H1 (cell line): ENCODE measurements around the gene ZBTB16. TPM values are rescaled to one million over a fixed set of nuclear protein-coding genes. Genes with fewer than 3 reads are reported as not detected.

ENCODE experiments used
- CTCF ChIA-PET: fragments of 300-600 bp; sonication (Branson Sonifier 250); formaldehyde crosslinking; loops from one replicate; lab custom pipeline; 2021; ENCODE audit not compliant: partially characterized antibody; lab: Charles Lee
- POLR2A ChIA-PET: fragments of 300-600 bp; sonication (Branson Sonifier 250); formaldehyde crosslinking; loops from one replicate; lab custom pipeline; 2021; ENCODE audit warnings: inconsistent platforms; ENCODE audit not compliant: partially characterized antibody; lab: Charles Lee
- DNase-seq, 2 experiments: peaks; one replicate each; pipeline versions ENCODE4 v3.0.0 to v3.0.0-alpha.2; 2010 to 2022; ENCODE audit warnings: low spot score in 2 of 2, low read depth in 1 of 2, mixed read lengths in 1 of 2
- FAIRE-seq: peaks from 2 replicates; lab custom pipeline; 2011; peaks lifted over from hg19 to GRCh38; lab: Jason Lieb, UNC
- H2AFZ ChIP-seq: 2 replicates; pipeline ENCODE4 v1.8.1; 2012; ENCODE audit warnings: low read length, inconsistent platforms
- H2AK5ac ChIP-seq: 2 replicates; pipeline ENCODE4 v1.6.1; 2013; ENCODE audit warnings: low read depth, low read length
- H2BK120ac ChIP-seq: replicated peaks from 2 replicates; pipeline ENCODE3; 2013; ENCODE audit warnings: low read depth, low read length, inconsistent platforms
- H2BK12ac ChIP-seq: 2 replicates; pipeline ENCODE4 v1.6.1; 2013; ENCODE audit warnings: low read depth, low read length
- H2BK15ac ChIP-seq: 2 replicates; pipeline ENCODE4 v1.6.1; 2013; ENCODE audit warnings: low read length
- H2BK20ac ChIP-seq: 2 replicates; pipeline ENCODE4 v1.6.1; 2013; ENCODE audit warnings: low read length
- H2BK5ac ChIP-seq: 2 replicates; pipeline ENCODE4 v1.6.1; 2013; ENCODE audit warnings: low read depth, low read length
- H3K14ac ChIP-seq: 2 replicates; pipeline ENCODE4 v1.6.1; 2013; ENCODE audit warnings: inconsistent platforms; ENCODE audit not compliant: insufficient read length
- H3K18ac ChIP-seq: 2 replicates; pipeline ENCODE4 v1.6.1; 2013; ENCODE audit warnings: low read length; ENCODE audit errors: extremely low read depth
- H3K23ac ChIP-seq: 2 replicates; pipeline ENCODE4 v1.6.1; 2013; ENCODE audit warnings: inconsistent platforms; ENCODE audit not compliant: insufficient read length
- H3K23me2 ChIP-seq: 2 replicates; pipeline ENCODE4 v1.6.1; 2013; ENCODE audit warnings: low read depth, low read length
- H3K27ac ChIP-seq: 2 replicates; pipeline ENCODE4 v1.6.1; 2011; ENCODE audit warnings: low read depth, low read length, inconsistent platforms
- H3K27me3 ChIP-seq, 4 experiments: replicated peaks in 1 of 4; 1 replicate in 1 of 4; 2 replicates in 3 of 4; pipeline versions ENCODE4 v1.6.1 to v1.8.1; 2011 to 2013; ENCODE audit warnings: low read length in 3 of 4, mild to moderate bottlenecking in 3 of 4, inconsistent platforms in 2 of 4, mixed read lengths in 2 of 4, moderate library complexity in 1 of 4; ENCODE audit not compliant: control insufficient read depth in 3 of 4, insufficient read depth in 3 of 4; ENCODE audit errors: extremely low read depth in 1 of 4
- H3K36me3 ChIP-seq, 4 experiments: 2 replicates each; pipeline versions ENCODE4 v1.6.1 to v1.8.1; 2011 to 2013; ENCODE audit warnings: mild to moderate bottlenecking in 4 of 4, low read length in 3 of 4, moderate library complexity in 2 of 4, control low read depth in 1 of 4, inconsistent platforms in 1 of 4; ENCODE audit not compliant: insufficient read depth in 4 of 4, control insufficient read depth in 2 of 4
- H3K4ac ChIP-seq: replicated peaks from 2 replicates; pipeline ENCODE3; 2013; ENCODE audit warnings: low read length, low read depth, mixed read lengths, inconsistent platforms; ENCODE audit not compliant: insufficient read length
- H3K4me1 ChIP-seq, 4 experiments: replicated peaks in 1 of 4; 1 replicate in 1 of 4; 2 replicates in 3 of 4; pipeline versions ENCODE4 v1.6.1 to v1.8.1; 2011 to 2013; ENCODE audit warnings: low read length in 3 of 4, inconsistent platforms in 2 of 4, mixed read lengths in 1 of 4; ENCODE audit not compliant: insufficient read depth in 4 of 4, control insufficient read depth in 3 of 4
- H3K4me2 ChIP-seq, 2 experiments: 2 replicates each; pipeline versions ENCODE4 v1.6.1 to v1.8.1; 2011 to 2013; ENCODE audit warnings: low read depth in 2 of 2, low read length in 2 of 2, control low read depth in 1 of 2, inconsistent platforms in 1 of 2, mild to moderate bottlenecking in 1 of 2; ENCODE audit not compliant: insufficient read depth in 1 of 2
- H3K4me3 ChIP-seq, 4 experiments: fragments of 200-600, 300-600 bp in 1 of 4; sonication (generic), shearing (Covaris generic), sonication (Bioruptor Twin) in 1 of 4; 2 replicates each; pipeline versions ENCODE4 v1.5.1 to v1.8.1; 2011 to 2016; ENCODE audit warnings: low read length in 4 of 4, low read depth in 3 of 4, control low read depth in 2 of 4, inconsistent platforms in 2 of 4, mild to moderate bottlenecking in 2 of 4, mixed read lengths in 1 of 4, moderate library complexity in 1 of 4; ENCODE audit not compliant: insufficient read depth in 2 of 4; ENCODE audit errors: extremely low read depth in 1 of 4
- H3K56ac ChIP-seq: replicated peaks from 2 replicates; pipeline ENCODE3; 2013; ENCODE audit warnings: low read depth, mild to moderate bottlenecking, mixed read lengths, low read length, inconsistent platforms; ENCODE audit not compliant: insufficient read length
- H3K79me1 ChIP-seq: 2 replicates; pipeline ENCODE4 v1.6.1; 2013; ENCODE audit warnings: low read depth, low read length, control low read depth
- H3K79me2 ChIP-seq, 2 experiments: 2 replicates each; pipeline versions ENCODE4 v1.6.1 to v1.8.1; 2012 to 2013; ENCODE audit warnings: low read length in 2 of 2, mild to moderate bottlenecking in 2 of 2, inconsistent platforms in 1 of 2; ENCODE audit not compliant: insufficient read depth in 2 of 2, control insufficient read depth in 1 of 2
- H3K9ac ChIP-seq, 4 experiments: replicated peaks in 1 of 4; 1 replicate in 1 of 4; 2 replicates in 3 of 4; pipeline versions ENCODE4 v1.6.1 to v1.8.1; 2011 to 2013; ENCODE audit warnings: low read depth in 3 of 4, low read length in 3 of 4, control low read depth in 2 of 4, mild to moderate bottlenecking in 2 of 4, moderate library complexity in 2 of 4, inconsistent platforms in 1 of 4; ENCODE audit errors: extremely low read depth in 1 of 4
- H3K9me3 ChIP-seq, 2 experiments: 2 replicates each; pipeline versions ENCODE4 v1.6.1 to v1.8.1; 2012 to 2013; ENCODE audit warnings: mild to moderate bottlenecking in 2 of 2, moderate library complexity in 2 of 2, control low read depth in 1 of 2, inconsistent platforms in 1 of 2, low read depth in 1 of 2, low read length in 1 of 2, mixed read lengths in 1 of 2; ENCODE audit not compliant: insufficient read depth in 2 of 2
- H4K20me1 ChIP-seq, 2 experiments: replicated peaks in 1 of 2; 2 replicates each; pipeline versions ENCODE3 to v1.8.1; 2011 to 2013; ENCODE audit warnings: inconsistent platforms in 2 of 2, low read length in 2 of 2, mild to moderate bottlenecking in 1 of 2; ENCODE audit not compliant: insufficient read depth in 2 of 2, control insufficient read depth in 1 of 2
- H4K5ac ChIP-seq: 2 replicates; pipeline ENCODE4 v1.6.1; 2013; ENCODE audit warnings: low read length, low read depth, mixed read lengths, inconsistent platforms; ENCODE audit not compliant: insufficient read length
- H4K8ac ChIP-seq: 2 replicates; pipeline ENCODE4 v1.8.0; 2013; ENCODE audit warnings: mild to moderate bottlenecking, moderate library complexity, low read length, inconsistent platforms; ENCODE audit not compliant: insufficient read depth; ENCODE audit errors: extremely low read depth
- H4K91ac ChIP-seq: replicated peaks from 2 replicates; pipeline ENCODE3; 2013; ENCODE audit warnings: low read length, mixed read lengths, inconsistent platforms; ENCODE audit not compliant: insufficient read length
- ATF2 ChIP-seq: IDR thresholded peaks from 2 replicates; pipeline ENCODE4 v1.6.1; 2012; ENCODE audit warnings: low read length, inconsistent platforms
- CHD2 ChIP-seq: IDR thresholded peaks from 2 replicates; pipeline ENCODE4 v1.6.1; 2012; ENCODE audit warnings: low read length, improper control_type of control experiment
- GABPA ChIP-seq: IDR thresholded peaks from 2 replicates; pipeline ENCODE4 v1.6.1; 2011; ENCODE audit warnings: mild to moderate bottlenecking, low read length, moderate library complexity, borderline replicate concordance; ENCODE audit not compliant: insufficient read depth
- POLR2A ChIP-seq, 2 experiments: IDR thresholded peaks; 1 replicate in 1 of 2; 2 replicates in 1 of 2; pipeline ENCODE4 v1.6.1; 2011; ENCODE audit warnings: low read depth in 2 of 2, low read length in 2 of 2, mild to moderate bottlenecking in 2 of 2; ENCODE audit errors: control extremely low read depth in 1 of 2
- TAF1 ChIP-seq: IDR thresholded peaks from 2 replicates; pipeline ENCODE4 v1.6.1; 2011; ENCODE audit warnings: mild to moderate bottlenecking, low read depth, low read length
- TEAD4 ChIP-seq: IDR thresholded peaks from 2 replicates; pipeline ENCODE4 v1.6.1; 2012; ENCODE audit warnings: low read depth, low read length, inconsistent platforms, mixed read lengths
- YY1 ChIP-seq: IDR thresholded peaks from 2 replicates; pipeline ENCODE4 v1.6.1; 2011; ENCODE audit warnings: low read depth, mild to moderate bottlenecking, low read length
- WGBS, 2 experiments: shearing (Covaris generic) in 1 of 2; methylation state at CpG; one replicate each; pipeline versions ENCODE4 v1.1.6 to v1.1.7; 2013 to 2015; ENCODE audit warnings: low lambda C conversion rate in 2 of 2, mixed read lengths in 2 of 2, inconsistent platforms in 1 of 2, low coverage in 1 of 2, missing lambda C conversion rate in 1 of 2; ENCODE audit not compliant: insufficient replicate concordance in 2 of 2, insufficient coverage in 1 of 2, insufficient read length in 1 of 2; ENCODE audit errors: extremely low coverage in 1 of 2, missing lambda C conversion rate in 1 of 2; 5-methylcytosine and 5-hydroxymethylcytosine counted together
- polyA plus RNA-seq, 7 experiments: library from polyadenylated mRNA; depleted of rRNA in 3 of 7; stranded (reverse) in 5 of 7; unstranded in 2 of 7; fragments of >200 nt in 5 of 7; fragments of 200-250 nt in 2 of 7; gene quantifications; 1 replicate in 5 of 7; 2 replicates in 1 of 7; 4 replicates in 1 of 7; pipeline versions ENCODE4 v1.2.1 to v1.2.3, GENCODE V29; 2011 to 2013; ENCODE audit warnings: missing spikeins in 2 of 7, mixed read lengths in 2 of 7
- total RNA-seq: library from RNA; stranded (reverse); fragmentation: NEBNext Ultra II Directional; extraction: Animal tissue kit (Norgen Biotek cat#: 25700); gene quantifications from 2 replicates; pipeline ENCODE4 v1.2.1, GENCODE V29; 2021

The ZBTB16 gene
- total and polyA plus RNA-seq, 2 of the 8 experiments (the other 6 are each of a cell fraction or from before 2014, with no cell fraction given): 0.12 to 0.61 TPM

- Histone ChIP-seq H2AK5ac (no peak overlapping the region), H3K4ac (no peak overlapping the region), H3K79me1 (no peaks in the 10 kb centered on the region), H2AFZ (no peak overlapping the region; the same call in 1 of the 2 replicates), H2BK20ac (no peak overlapping the region), H3K27me3 (no peaks in the 10 kb centered on the region), H2BK120ac (no peak overlapping the region), H3K36me3 (no peaks in the 10 kb centered on the region), H3K23ac (no peak overlapping the region), H3K4me2 (no peak overlapping the region), H3K79me2 (no peaks in the 10 kb centered on the region), H2BK12ac (no peak overlapping the region), H3K9me3 (no peaks in the 10 kb centered on the region), H3K4me1 (peaks cover 0 to 5% (median 0%) of the 10 kb centered on the region in 4 experiments; a peak in 3 of 7 replicates), H2BK15ac (no peak overlapping the region), H3K56ac (no peak overlapping the region), H3K23me2 (no peaks in the 10 kb centered on the region; the same call in 1 of the 2 replicates), H4K8ac (peak overlapping the region; percentile 76; the same call in 1 of the 2 replicates), H2BK5ac (no peak overlapping the region), H3K9ac (no peak overlapping the region), H3K27ac (no peak overlapping the region), H4K91ac (no peak overlapping the region), H3K18ac (no peak overlapping the region), H3K14ac (no peak overlapping the region), H4K5ac (no peak overlapping the region), H3K4me3 (no peak overlapping the region), H4K20me1 (no peaks in the 10 kb centered on the region)
- ChIA-PET CTCF (interaction anchor here (0.5 to 20.1 kb wide), 7 partner anchors 7 to 1215 kb away, joined by 3 to 256 read pairs (median 4); no protein-coding TSS in a partner anchor), POLR2A (interaction anchor here (0.6 kb wide), 1 partner anchor 1208 kb away, joined by 3 read pairs; no protein-coding TSS in a partner anchor)
- FAIRE-seq (no peak), DNase-seq (no peak)
- TF ChIP-seq ATF2 (no peak), TEAD4 (no peak), YY1 (no peak), TAF1 (no peak), GABPA (no peak), CHD2 (no peak), POLR2A (IDR thresholded peaks at IDR 0.05; ENCODE audit: control extremely low read depth in 1 of 2, low read depth in 2 of 2, low read length in 2 of 2) (no peak)
- 96% methylated on average over 14 of the region's 14 CpGs; no CpG with 5 or more reads in 1 of the 2 experiments for WGBS, 2 experiments
These were observed 195.1 kb downstream of the ZBTB16 start for GRCh38 chr11:114254571-114255146.
